ENCODE results near the gene SDR9C7.
"Not testable (repeated sequence)": the region's sequence is repeated elsewhere in the genome, so short reads cannot be mapped to it uniquely, and the experiment has no call there.

SDR9C7 gene

DNA sequence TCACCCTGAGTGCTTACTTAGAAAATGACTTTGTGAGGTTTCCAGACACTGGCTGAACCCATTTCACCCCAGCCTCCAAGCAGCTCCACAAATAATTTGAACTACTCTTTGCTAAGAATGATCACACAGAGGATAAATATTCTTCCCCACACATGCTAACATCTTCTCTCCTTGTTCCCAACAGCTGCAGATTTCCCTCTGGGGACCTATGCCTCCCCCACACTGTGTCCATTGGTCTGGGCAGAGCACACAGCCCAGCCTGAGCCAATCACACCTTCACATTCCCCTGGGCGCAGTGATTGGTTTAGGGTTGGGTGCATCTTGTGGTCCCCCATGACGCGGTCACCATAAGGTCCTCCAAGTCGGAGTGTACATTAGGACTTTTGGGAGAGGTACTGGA, 6.9 kb downstream of the SDR9C7 start:
- no peak for DNase-seq (ENCODE audit: low read depth, low spot score)
- H3K4me3 ChIP-seq (ENCODE audit: low read length), result no peak overlapping the region

DNA sequence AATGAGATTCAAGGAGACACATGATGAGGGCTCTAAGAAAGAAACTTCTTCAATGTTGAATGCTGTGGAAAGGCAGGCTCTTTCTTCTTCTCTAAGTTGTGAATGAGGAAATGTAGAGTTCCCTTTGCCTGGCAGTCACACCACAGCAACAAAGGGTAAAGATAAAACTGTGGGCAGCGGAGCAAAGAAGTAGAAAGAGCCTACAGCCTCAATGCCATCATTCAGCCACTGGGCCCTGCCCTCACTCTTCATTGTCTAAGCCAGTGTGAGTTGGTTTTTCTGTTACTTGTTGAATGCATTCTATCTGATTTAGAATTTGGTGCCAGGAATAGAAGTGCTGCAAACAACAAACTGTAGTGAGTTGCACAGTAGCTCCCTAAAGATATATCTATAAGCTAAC, 12.2 kb downstream of the SDR9C7 start:
- DNase-seq (ENCODE audit: low read depth, low spot score), result no peak

DNA sequence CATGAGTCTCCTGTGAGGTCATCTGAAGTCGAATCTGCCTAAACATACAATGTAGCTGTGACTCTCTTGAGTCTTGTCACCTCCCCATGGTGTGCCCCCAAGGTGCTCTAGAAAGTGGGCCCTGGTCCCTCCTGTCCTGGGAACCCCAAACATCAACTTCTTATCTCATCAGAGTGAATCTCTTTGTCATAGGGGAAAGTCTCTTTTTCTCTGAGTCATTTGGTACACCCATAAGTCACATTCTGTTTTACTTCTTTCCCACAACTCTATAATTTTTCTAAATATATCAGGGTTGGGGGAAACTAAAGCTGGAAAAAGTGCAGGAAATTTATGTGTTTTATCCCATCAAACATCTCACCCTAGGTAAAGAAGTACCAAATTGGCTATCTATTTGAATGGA, 12.9 kb downstream of the SDR9C7 start:
- H3K4me3 ChIP-seq (ENCODE audit: low read length), result no peak overlapping the region
- DNase-seq (ENCODE audit: low read depth, low spot score), result no peak

More for the DNA sequence above, 12.2 kb downstream of the SDR9C7 start:
- H3K4me3 ChIP-seq (ENCODE audit: low read length), result no peak overlapping the region

DNA sequence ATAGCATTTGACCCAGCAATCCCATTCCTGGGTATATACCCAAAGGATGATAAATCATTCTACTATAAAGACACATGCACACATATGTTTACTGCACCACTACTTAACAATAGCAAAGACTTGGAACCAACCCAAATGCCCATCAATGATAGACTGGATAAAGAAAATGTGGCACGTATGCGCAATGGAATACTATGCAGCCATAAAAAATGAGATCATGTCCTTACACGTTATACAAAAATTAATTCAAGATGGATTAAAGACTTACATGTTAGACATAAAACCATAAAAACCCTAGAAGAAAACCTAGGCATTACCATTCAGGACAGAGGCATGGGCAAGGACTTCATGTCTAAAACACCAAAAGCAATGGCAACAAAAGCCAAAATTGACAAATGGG, 16.1 kb downstream of the SDR9C7 start:
- not testable (repeated sequence) for H3K4me3 ChIP-seq (ENCODE audit: low read length)

DNA sequence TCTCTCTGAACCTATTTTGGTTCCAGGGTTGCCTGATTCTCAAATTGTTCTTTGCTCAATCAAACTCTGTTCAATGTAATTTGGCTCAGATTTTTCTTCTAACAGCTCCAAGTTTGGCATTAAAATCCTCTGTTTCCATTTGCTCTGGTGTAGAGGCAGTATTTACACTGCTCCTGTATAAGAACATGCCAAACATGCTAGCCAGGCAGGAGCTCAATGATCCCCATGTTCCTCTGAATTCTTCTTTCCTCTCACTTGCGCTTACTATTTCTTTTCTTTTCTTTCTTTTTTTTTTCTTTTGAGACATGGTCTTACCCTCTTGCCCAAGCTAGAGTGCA, 17.2 kb downstream of the SDR9C7 start:
- no peak for DNase-seq (ENCODE audit: low read depth, low spot score)
- no peak overlapping the region for H3K4me3 ChIP-seq (ENCODE audit: low read length)

More for the DNA sequence above, 16.1 kb downstream of the SDR9C7 start:
- DNase-seq (ENCODE audit: low read depth, low spot score), result not testable (repeated sequence)

DNA sequence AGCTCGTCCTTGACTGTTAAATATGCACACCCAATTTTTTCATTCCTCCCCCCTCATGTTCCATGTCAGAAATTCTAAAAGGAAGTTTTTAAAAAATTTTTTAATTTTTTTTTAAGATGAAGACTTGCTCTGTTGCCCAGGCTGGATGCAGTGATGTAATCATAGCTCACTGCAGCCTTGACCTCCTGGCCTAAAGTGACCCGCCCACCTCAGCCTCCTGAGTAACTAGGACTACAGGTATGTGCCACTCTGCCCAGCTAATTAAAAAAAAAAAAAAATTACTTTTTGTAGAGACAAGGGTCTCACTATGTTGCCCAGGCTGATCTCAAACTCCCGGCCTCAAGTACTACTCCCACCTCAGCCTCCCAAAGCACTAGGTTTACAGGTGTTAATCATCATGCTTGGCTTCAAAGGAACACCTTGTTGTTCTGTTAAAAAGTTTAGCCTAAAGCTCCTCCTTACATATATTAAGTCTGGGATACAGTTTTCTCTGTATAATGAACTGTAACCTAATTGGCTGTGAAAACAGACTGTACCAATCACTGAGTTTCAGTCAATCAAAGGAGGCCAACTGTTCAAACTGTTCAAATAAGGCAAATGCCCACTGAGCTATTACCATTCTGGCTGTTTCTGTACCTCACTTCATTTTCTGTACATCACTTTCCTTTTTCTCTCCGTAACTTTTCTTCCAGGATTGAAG, 17.8 kb downstream of the SDR9C7 start:
- no peak for DNase-seq (ENCODE audit: low read depth, low spot score)
- no peak overlapping the region for H3K4me3 ChIP-seq (ENCODE audit: low read length)

DNA sequence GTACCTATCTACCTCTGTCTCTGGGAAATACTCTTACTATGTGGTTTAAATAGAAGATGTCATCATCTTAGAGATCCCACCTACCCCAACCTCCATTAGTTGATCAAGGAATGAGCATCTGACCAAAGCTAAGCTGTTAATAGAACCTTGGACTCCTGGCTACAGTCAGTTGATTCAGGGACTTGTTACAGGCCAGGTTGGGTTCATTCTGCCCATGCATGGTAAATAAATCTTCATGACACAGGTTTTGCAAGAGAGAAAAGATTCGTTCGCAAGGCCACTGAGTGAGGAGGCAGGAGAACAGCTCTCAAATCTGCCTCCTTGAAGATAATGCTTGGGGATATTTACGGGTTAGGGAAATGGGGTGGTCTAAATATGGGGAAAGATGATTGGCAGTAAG, 19.5 kb downstream of the SDR9C7 start:
- DNase-seq (ENCODE audit: low read depth, low spot score), result no peak

DNA sequence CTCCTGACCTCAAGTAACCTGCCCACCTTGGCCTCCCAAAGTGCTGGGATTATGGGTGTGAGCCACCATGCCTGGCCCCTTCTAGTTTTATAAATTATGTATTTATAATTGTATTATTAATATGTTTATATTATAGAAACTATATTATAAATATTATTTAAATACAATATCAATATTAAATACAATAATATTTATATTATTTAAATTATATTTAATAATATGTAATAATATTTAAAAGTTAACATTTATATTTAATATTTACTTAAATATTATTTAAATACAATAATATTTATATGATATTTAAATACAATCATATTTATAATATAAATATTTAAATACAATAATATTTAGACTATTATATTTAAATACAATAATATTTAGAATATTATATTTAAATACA, 20.0 kb downstream of the SDR9C7 start:
- DNase-seq (ENCODE audit: low read depth, low spot score), result no peak
- no peak overlapping the region for H3K4me3 ChIP-seq (ENCODE audit: low read length)

More for the DNA sequence above, 19.5 kb downstream of the SDR9C7 start:
- no peak overlapping the region for H3K4me3 ChIP-seq (ENCODE audit: low read length)

DNA sequence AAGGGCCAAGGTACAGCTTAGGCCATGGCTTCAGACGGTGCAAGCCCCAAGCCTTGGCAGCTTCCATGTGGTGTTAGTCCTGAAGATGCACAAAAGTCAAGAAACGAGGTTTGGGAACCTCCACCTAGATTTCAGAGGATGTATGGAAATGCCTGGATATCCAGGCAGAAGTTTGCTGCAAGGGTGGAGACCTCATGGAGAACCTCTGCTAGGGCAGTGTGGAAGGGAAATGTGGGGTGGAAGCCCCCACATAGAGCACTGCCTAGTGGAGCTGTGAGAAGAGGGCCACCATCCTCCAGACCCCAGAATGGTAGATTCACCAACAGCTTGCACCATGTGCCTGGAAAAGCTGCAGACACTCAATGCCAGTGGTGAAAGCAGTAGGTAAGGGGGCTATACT, 24.8 kb downstream of the SDR9C7 start:
- DNase-seq (ENCODE audit: low read depth, low spot score); H3K4me3 ChIP-seq (ENCODE audit: low read length): not testable (repeated sequence)

DNA sequence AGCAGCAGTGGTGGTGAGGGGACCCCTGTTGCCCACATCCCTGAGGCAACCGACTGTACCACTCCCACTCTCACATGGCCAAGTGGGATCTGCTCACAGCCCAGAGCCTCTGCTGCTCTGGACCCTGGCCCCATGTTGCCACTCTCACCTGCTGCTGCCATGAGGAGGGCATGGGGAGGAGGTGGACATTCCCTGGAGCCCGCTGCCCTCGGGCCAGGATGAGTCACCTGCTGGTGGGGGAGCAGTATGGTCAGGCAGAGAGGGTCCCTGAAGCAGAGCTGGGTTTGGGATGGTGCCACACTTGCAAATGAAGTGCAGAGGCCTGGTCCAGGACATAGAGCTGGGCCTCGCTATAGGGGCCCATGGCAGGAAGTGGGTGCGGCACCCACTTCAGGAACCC, 26.1 kb downstream of the SDR9C7 start:
- DNase-seq (ENCODE audit: low read depth, low spot score), result no peak
- H3K4me3 ChIP-seq (ENCODE audit: low read length), result no peak overlapping the region

DNA sequence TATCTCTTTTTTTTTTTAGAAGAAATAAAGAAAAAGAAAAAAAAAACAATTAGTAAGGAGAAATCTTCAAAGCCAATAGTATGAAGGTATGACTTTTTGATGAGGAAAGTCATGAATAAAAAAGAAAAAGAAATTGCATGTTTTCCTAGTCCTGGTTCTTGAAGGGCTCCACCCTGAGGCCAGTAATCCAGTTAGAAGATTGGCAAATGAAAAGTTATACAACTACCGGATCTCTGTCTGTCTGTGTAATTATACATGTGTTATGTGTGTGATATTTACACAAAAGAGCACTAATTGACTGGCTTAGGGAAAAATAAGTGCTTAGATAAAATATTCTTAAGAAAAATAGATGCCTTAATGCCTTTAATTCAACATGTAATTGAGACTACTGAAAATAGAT, 28.4 kb downstream of the SDR9C7 start:
- no peak overlapping the region for H3K4me3 ChIP-seq (ENCODE audit: low read length)
- no peak for DNase-seq (ENCODE audit: low read depth, low spot score)

DNA sequence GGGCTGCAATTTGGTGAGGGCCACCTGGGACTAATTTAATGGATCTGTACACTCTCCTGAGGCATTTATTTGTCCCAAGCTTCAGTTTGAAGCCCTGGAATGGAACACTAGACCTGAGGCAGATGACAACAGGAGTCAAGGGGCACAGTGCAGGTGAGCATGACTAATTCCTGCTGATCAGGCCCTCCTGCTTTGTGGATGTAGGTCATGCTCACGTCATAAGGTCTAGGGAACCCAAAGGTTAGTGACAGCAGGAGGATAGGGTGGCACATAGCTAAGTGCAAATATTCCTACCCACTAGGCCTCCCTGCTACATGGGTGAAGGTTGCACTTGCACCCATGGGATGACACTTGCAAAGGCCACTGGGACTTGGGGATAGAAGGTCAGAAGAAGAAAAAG, 30.8 kb downstream of the SDR9C7 start:
- DNase-seq (ENCODE audit: low read depth, low spot score), result no peak
- H3K4me3 ChIP-seq (ENCODE audit: low read length), result no peak overlapping the region

DNA sequence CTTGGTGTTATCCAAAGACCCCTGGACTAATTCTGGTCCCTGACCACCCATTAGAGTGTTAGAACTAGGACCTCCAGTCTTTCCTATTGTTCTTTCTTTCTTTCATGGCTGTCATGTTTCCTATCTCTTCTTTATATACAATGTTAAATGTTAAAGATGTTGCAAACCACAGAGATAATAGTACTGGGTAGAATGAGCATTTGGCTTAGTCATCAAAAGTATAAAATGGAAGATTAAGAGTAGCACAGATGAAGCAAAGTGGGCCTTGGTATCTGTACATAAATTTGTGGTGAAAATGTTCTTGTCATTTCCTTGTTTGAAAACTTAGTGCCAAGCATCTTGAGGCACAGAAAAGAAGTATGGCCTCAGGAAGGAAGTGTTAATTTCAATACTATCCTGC, 32.9 kb downstream of the SDR9C7 start:
- DNase-seq (ENCODE audit: low read depth, low spot score), result not testable (repeated sequence)

DNA sequence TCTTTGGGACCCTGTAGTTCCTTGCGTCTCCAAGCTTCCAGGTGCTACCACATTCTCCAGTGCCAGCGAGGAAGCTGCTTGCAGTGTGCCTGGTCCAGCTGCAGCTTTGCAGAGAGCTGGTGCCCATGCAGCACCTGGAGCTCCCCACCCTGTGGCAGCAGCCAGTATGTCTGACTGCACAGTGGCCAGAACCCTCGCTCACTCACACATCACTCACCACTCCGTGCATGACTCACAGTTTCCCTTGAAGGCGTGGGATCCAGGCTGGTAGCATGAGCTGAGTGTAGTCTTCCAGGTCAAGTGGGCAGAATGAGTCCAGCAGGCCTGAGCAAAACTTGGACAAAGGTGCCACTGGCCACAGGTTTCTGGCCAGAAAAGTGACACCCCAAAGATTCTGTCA, 33.6 kb downstream of the SDR9C7 start:
- no peak for DNase-seq (ENCODE audit: low read depth, low spot score)
- no peak overlapping the region for H3K4me3 ChIP-seq (ENCODE audit: low read length)

More for the DNA sequence above, 32.9 kb downstream of the SDR9C7 start:
- H3K4me3 ChIP-seq (ENCODE audit: low read length), result not testable (repeated sequence)

DNA sequence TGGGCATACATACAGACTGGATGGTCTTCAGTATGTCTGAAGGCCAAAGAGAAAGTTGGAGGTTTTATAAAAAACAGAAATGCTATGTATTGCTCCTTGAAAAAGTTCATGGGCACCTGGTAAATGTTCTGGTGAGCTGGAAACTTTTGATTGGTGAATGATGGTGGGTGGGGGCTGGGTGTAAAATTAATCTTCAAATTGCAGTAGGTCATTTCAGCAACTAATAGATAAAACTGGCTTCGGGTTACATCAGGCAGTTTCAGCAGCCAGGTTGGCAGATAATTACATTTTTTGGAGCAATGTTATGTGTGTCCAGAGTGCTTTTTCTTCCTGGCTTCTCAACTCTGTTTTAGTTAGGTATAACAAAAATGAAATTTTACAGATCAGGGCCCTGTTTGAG, 35.3 kb downstream of the SDR9C7 start:
- no peak for DNase-seq (ENCODE audit: low read depth, low spot score)
- H3K4me3 ChIP-seq (ENCODE audit: low read length), result no peak overlapping the region

DNA sequence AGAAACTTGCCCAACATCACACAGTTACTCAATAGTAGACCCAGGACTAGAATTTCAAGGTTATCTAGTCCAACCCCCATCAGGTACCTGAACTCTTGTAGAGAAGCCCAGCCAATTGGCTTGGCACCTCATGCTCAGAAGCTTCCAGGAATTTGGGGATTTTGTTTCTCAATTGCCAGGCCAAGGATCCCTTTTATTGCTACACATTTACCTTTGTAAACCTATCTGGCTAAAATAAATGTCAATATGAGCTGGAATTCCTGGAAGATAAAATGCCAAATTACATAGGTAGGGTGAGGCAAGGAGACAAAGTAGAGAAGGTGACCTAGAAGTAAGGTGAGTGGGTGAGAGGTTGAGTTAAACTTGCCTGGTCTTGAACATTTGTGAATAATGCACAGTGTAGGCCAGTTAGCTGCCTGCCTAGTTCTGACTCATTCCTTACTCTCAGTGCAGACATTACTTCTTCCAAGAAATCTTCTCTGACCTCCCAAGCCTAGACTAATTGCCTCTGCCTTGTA, 36.3 kb downstream of the SDR9C7 start:
- H3K4me3 ChIP-seq (ENCODE audit: low read length), result no peak overlapping the region
- DNase-seq (ENCODE audit: low read depth, low spot score), result no peak

DNA sequence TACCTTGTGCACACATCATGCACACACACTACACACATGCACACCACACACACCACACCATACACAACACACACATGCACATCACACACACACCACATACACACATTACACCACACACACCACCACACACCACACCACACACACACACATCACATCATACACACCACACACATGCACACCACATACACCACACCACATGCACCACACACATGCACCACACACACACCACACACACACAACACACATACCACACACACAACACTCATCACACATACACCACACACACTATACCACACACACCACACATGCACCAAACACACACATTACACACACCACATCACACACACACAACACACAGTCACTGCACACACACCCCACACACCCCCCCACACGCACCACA, 38.1 kb downstream of the SDR9C7 start:
- H3K4me3 ChIP-seq (ENCODE audit: low read length), result no peak overlapping the region
- no peak for DNase-seq (ENCODE audit: low read depth, low spot score)

DNA sequence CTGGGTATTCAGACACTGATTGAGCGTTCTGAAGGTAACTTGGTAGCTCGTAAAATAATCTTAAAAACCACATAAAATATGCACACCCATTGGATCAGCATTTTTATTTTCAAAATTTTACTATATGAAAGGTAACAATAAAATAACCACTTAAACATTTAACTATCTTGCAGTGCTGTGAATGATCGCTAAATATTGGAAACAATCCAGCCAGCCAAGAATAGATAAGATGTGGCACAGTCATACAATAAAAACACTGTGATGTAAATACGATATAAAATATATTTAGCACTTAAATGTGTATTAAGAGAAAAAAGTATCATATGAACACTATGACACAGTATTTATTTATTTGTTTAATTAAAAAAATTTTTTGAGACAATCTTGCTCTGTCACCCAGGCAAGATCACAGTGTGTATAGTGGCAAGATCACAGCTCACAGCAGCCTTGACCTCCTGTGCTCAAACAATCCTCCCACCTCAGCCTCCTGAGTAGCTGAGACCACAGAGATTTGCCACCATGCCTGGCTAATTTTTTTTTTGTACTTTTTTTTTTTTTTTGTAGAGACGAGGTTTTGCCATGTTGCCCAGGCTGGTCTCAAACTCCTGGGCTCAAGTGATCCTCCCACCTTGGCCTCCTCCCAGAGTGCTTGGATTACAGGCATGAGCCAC, 39.4 kb downstream of the SDR9C7 start:
- H3K4me3 ChIP-seq (ENCODE audit: low read length), result no peak overlapping the region
- DNase-seq (ENCODE audit: low read depth, low spot score), result no peak

DNA sequence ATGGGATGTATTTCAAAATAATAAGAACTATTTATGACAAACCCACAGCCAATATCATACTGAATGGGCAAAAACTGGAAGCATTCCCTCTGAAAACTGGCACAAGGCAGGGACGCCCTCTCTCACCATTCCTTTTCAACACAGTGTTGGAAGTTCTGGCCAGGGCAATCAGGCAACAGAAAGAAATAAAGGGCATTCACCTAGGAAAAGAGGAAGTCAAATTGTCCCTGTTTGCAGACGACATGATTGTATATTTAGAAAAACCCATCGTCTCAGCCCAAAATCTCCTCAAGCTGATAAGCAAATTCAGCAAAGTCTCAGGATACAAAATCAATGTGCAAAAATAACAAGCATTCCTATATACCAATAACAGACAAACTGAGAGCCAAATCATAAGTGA, 42.3 kb downstream of the SDR9C7 start:
- not testable (repeated sequence) for H3K4me3 ChIP-seq (ENCODE audit: low read length); DNase-seq (ENCODE audit: low read depth, low spot score)

DNA sequence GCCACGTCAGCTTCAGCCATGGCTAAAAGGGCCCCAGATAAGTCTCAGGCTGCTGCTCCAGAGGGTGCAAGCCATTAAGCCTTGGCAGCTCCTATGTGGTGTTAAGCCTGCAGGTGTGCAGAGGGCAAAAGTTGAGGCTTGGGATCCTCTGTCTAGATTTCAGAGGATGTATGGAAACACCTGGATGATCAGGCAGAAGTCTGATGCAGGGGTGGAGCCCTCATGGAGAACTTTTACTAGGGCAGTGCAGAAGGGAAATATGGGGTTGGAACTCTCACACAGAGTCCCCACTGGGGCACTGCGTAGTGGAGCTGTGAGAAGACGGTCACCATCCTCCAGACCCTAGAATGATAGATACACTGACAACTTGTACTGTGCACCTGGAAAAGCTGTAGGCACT, 47.9 kb downstream of the SDR9C7 start:
- DNase-seq (ENCODE audit: low read depth, low spot score), result no peak
- H3K4me3 ChIP-seq (ENCODE audit: low read length), result no peak overlapping the region

DNA sequence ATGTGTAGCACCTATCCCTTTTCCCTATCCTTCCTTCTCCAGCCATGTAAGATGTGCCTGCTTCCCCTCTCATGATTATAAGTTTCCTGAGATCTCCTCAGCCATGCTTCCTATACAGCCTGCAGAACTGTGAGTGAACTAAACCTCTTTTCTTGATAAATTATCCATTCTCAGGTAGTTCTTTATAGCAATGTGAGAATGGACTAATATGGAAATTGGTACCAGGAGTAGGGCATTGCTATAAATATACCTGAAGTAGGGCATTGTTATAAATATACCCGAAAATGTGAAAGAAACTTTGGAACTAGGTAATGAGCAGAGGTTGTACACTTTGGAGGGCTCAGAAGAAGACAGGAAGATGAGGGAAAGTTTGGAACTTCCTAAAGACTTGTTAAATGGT, 48.9 kb downstream of the SDR9C7 start:
- H3K4me3 ChIP-seq (ENCODE audit: low read length), result no peak overlapping the region
- no peak for DNase-seq (ENCODE audit: low read depth, low spot score)

Measured in Jurkat, Clone E6-1 (cell line).